GM20431 (cell line): Measurements from ENCODE around the gene RNF212B.
"Not testable (repeated sequence)": the region's sequence is repeated elsewhere in the genome, so short reads cannot be mapped to it uniquely, and the experiment has no call there.

Source experiments
- in situ Hi-C: fragments of 300-500 bp; cut with MseI, MboI; formaldehyde crosslinking; loops from one replicate; pipeline ENCODE4 v1.15.0; 2020; ENCODE audit warnings: low sequenced_read_pairs; ENCODE audit not compliant: unreplicated experiment

RNF212B gene

GRCh38 chr14:23241061-23241715 is 3.5 kb downstream of the RNF212B start:
- in situ Hi-C loops, result not testable (repeated sequence)

- in situ Hi-C loops, result no loop called here
Measured at GRCh38 chr14:23242076-23242475, 4.3 kb downstream of the RNF212B start.

GRCh38 chr14:23243066-23243465 is 5.3 kb downstream of the RNF212B start:
- in situ Hi-C loops, result no loop called here

- in situ Hi-C loops, result no loop called here
Measured at GRCh38 chr14:23245282-23245681, 7.5 kb downstream of the RNF212B start.

GRCh38 chr14:23248601-23249000 is 10.9 kb downstream of the RNF212B start:
- in situ Hi-C loops, result no loop called here

- in situ Hi-C loops, result no loop called here
Measured at GRCh38 chr14:23249824-23250223, 12.1 kb downstream of the RNF212B start.

- in situ Hi-C loops, result no loop called here
Measured at GRCh38 chr14:23252006-23252405, 14.3 kb downstream of the RNF212B start.

- in situ Hi-C loops, result no loop called here
Measured at GRCh38 chr14:23252420-23253333, 14.9 kb downstream of the RNF212B start.

- in situ Hi-C loops, result no loop called here
Measured at GRCh38 chr14:23258256-23258655, 20.5 kb downstream of the RNF212B start.

GRCh38 chr14:23259426-23259825 is 21.7 kb downstream of the RNF212B start:
- in situ Hi-C loops, result no loop called here

- in situ Hi-C loops, result not testable (repeated sequence)
Measured at GRCh38 chr14:23260849-23261248, 23.1 kb downstream of the RNF212B start.

- in situ Hi-C loops, result no loop called here
Measured at GRCh38 chr14:23269193-23269592, 31.5 kb downstream of the RNF212B start.

GRCh38 chr14:23275412-23275811 is 37.7 kb downstream of the RNF212B start:
- in situ Hi-C loops, result no loop called here

- in situ Hi-C loops, result no loop called here
Measured at GRCh38 chr14:23277189-23277588, 39.5 kb downstream of the RNF212B start.

- in situ Hi-C loops, result not testable (repeated sequence)
Measured at GRCh38 chr14:23277928-23278327, 40.2 kb downstream of the RNF212B start.

- in situ Hi-C loops, result no loop called here
Measured at GRCh38 chr14:23281247-23281646, 43.5 kb downstream of the RNF212B start.

GRCh38 chr14:23284654-23285529 is 47.2 kb downstream of the RNF212B start:
- in situ Hi-C loops, result no loop called here

- in situ Hi-C loops, result no loop called here
Measured at GRCh38 chr14:23285530-23286019, 47.8 kb downstream of the RNF212B start.

- in situ Hi-C loops, result no loop called here
Measured at GRCh38 chr14:23286020-23286901, 48.5 kb downstream of the RNF212B start, which contains the start of gene HOMEZ. TSS of gene HOMEZ (minus strand) at chr14:23286132. CDS start at chr14:23285952, 180 bp downstream.
